ENCODE results near the gene CREB3L2.

Gene CREB3L2

GRCh38 chr7:137998250-137998649, 3.6 kb downstream of the CREB3L2 start:
- no peaks in the 10 kb centered on the region for H3K9me3 ChIP-seq (ENCODE audit: control insufficient read depth, insufficient read depth, low read depth, low read length)
- no peak for TF ChIP-seq ZNF114 (tag by site-specific recombination; IDR thresholded peaks at IDR 0.05)
- TF ChIP-seq TRIM28 (IDR thresholded peaks at IDR 0.05; ENCODE audit: borderline replicate concordance, low read length) = peak; percentile 40; the same call in 1 of the 2 replicates
- 0 out of 2 replicates have a peak, but pooled peaks have one; percentile 41 for TF ChIP-seq PRDM6 (tag by site-specific recombination; IDR thresholded peaks at IDR 0.05)
- no peak for TF ChIP-seq PRDM4 (tag by site-specific recombination; IDR thresholded peaks at IDR 0.05)
- TF ChIP-seq ZNF664 (tag by site-specific recombination; IDR thresholded peaks at IDR 0.05) = 0 out of 2 replicates have a peak, but pooled peaks have one; percentile 11
- TF ChIP-seq ZBTB44 (tag by site-specific recombination; IDR thresholded peaks at IDR 0.05) = peak; percentile 88
- TF ChIP-seq ZNF560 (tag by site-specific recombination; IDR thresholded peaks at IDR 0.05; ENCODE audit: borderline replicate concordance) = no peak
- peak; percentile 58 for TF ChIP-seq FEZF1 (tag by site-specific recombination; IDR thresholded peaks at IDR 0.05)
- no peak for TF ChIP-seq ZNF561 (tag by site-specific recombination; IDR thresholded peaks at IDR 0.05; ENCODE audit: borderline replicate concordance)
- no peak for TF ChIP-seq GLI4 (tag by site-specific recombination; IDR thresholded peaks at IDR 0.05)
- 0 out of 2 replicates have a peak, but pooled peaks have one; percentile 35 for TF ChIP-seq IKZF3 (tag by site-specific recombination; IDR thresholded peaks at IDR 0.05)
- no peak for TF ChIP-seq ZNF133 (tag by site-specific recombination; IDR thresholded peaks at IDR 0.05)
- ChIA-PET CTCF (interaction anchor here (0.6 to 6.6 kb wide), 3 partner anchors 11 to 264 kb away, joined by 3 to 64 read pairs (median 9); no protein-coding TSS in a partner anchor), POLR2A (no interaction called here)
- H3K36me3 ChIP-seq (ENCODE audit: control insufficient read depth in 2 of 2, insufficient read depth in 1 of 2, low read length in 2 of 2) = no peaks in the 10 kb centered on the region
- H3K4me3 ChIP-seq (ENCODE audit: low read depth, low read length) = no peak overlapping the region
- H3K27ac ChIP-seq (ENCODE audit: extremely low read depth, low read depth, low read length) = no peak overlapping the region
- H3K4me1 ChIP-seq (ENCODE audit: control insufficient read depth, insufficient read depth, low read length) = no peaks in the 10 kb centered on the region

- CTCF ChIA-PET = no interaction called here
- POLR2A ChIA-PET = no interaction called here
- Histone ChIP-seq H3K4me1 (ENCODE audit: control insufficient read depth, insufficient read depth, low read length) (no peaks in the 10 kb centered on the region), H3K36me3 (ENCODE audit: control insufficient read depth in 2 of 2, insufficient read depth in 1 of 2, low read length in 2 of 2) (no peaks in the 10 kb centered on the region), H3K4me3 (ENCODE audit: low read depth, low read length) (no peak overlapping the region), H3K27ac (ENCODE audit: extremely low read depth, low read depth, low read length) (no peak overlapping the region), H3K9me3 (ENCODE audit: control insufficient read depth, insufficient read depth, low read depth, low read length) (no peaks in the 10 kb centered on the region)
- TF ChIP-seq ZNF596 (tag by site-specific recombination; IDR thresholded peaks at IDR 0.05) = no peak
- TF ChIP-seq ZNF600 (tag by site-specific recombination; IDR thresholded peaks at IDR 0.05) = no peak
- TF ChIP-seq ZNF529 (tag by site-specific recombination; IDR thresholded peaks at IDR 0.05; ENCODE audit: insufficient replicate concordance) = no peak
- TF ChIP-seq ZNF639 (tag by site-specific recombination; IDR thresholded peaks at IDR 0.05) = no peak
- no peak for TF ChIP-seq HIC1 (tag by site-specific recombination; IDR thresholded peaks at IDR 0.05)
- no peak for TF ChIP-seq KLF7 (tag by site-specific recombination; IDR thresholded peaks at IDR 0.05; ENCODE audit: borderline replicate concordance)
- no peak for TF ChIP-seq ZNF658 (tag by site-specific recombination; IDR thresholded peaks at IDR 0.05)
- no peak for TF ChIP-seq ZNF677 (tag by site-specific recombination; IDR thresholded peaks at IDR 0.05)
- no peak for TF ChIP-seq SP7 (tag by site-specific recombination; IDR thresholded peaks at IDR 0.05)
- TF ChIP-seq ZNF621 (tag by site-specific recombination; IDR thresholded peaks at IDR 0.05) = no peak
- no peak for TF ChIP-seq ZNF19 (tag by site-specific recombination; IDR thresholded peaks at IDR 0.05; ENCODE audit: low read depth)
- TF ChIP-seq ZSCAN4 (tag by site-specific recombination; IDR thresholded peaks at IDR 0.05) = no peak
Measured at GRCh38 chr7:137996871-137997270, 5.0 kb downstream of the CREB3L2 start.
